GM12864 (cell line): Measurements from ENCODE around the gene GOLGA6B.

Experiments
- DNase-seq: peaks from one replicate; pipeline ENCODE4 v3.0.0-alpha.2; 2011; ENCODE audit warnings: low read depth
- H3K4me3 ChIP-seq: 2 replicates; pipeline ENCODE4 v1.5.1; 2011; ENCODE audit warnings: mild to moderate bottlenecking, low read depth, low read length, control low read depth
- TF ChIP-seq, protein P1 (sequence below): IDR thresholded peaks from 2 replicates; pipeline ENCODE4 v1.5.1; 2011; ENCODE audit warnings: low read depth, mild to moderate bottlenecking, moderate library complexity, low read length, control low read depth, inconsistent platforms; ENCODE audit errors: missing control alignments

Gene GOLGA6B

DNA sequence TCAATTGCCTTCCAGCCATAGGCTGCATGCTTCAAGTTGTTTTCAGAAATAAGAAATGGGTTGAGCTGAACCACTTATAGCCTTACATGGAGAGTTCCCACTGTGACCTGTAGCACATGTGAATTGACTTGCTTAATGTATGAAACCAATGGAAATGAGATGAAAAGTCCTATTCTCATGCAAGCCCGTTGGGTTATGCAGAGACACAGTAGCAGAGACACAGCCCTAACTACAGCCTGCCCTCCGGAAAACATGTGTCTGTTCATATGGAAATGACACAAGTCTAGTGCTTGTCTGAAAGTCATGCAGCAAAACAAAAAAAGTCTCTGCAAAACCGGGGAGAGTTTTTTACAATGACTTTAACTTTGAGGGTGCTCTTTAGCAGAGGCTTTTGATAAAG, 17.0 kb downstream of the GOLGA6B start:
- DNase-seq, result no peak
- H3K4me3 ChIP-seq, result no peak overlapping the region
- TF ChIP-seq, protein P1, sequence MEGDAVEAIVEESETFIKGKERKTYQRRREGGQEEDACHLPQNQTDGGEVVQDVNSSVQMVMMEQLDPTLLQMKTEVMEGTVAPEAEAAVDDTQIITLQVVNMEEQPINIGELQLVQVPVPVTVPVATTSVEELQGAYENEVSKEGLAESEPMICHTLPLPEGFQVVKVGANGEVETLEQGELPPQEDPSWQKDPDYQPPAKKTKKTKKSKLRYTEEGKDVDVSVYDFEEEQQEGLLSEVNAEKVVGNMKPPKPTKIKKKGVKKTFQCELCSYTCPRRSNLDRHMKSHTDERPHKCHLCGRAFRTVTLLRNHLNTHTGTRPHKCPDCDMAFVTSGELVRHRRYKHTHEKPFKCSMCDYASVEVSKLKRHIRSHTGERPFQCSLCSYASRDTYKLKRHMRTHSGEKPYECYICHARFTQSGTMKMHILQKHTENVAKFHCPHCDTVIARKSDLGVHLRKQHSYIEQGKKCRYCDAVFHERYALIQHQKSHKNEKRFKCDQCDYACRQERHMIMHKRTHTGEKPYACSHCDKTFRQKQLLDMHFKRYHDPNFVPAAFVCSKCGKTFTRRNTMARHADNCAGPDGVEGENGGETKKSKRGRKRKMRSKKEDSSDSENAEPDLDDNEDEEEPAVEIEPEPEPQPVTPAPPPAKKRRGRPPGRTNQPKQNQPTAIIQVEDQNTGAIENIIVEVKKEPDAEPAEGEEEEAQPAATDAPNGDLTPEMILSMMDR, result no peak

DNA sequence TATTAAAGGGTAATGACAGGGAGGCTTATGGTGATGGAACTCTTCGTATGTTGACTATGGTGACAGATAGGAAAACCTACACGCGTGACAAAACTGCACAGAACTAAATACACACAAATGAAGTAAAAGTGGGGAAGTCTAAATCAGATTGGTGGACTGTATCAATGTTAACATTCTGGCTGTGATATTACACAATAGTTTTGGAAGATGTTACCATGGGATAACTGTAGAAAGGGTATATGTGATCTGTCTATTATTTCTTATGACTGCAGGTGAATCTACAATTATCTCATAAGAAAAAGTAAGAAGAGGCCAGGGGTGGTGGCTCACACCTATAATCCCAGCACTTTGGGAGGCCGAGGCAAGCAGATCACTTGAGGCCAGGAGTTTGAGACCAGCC, 22.3 kb downstream of the GOLGA6B start:
- TF ChIP-seq, protein P1, result no peak
- DNase-seq, result no peak
- H3K4me3 ChIP-seq, result no peak overlapping the region

DNA sequence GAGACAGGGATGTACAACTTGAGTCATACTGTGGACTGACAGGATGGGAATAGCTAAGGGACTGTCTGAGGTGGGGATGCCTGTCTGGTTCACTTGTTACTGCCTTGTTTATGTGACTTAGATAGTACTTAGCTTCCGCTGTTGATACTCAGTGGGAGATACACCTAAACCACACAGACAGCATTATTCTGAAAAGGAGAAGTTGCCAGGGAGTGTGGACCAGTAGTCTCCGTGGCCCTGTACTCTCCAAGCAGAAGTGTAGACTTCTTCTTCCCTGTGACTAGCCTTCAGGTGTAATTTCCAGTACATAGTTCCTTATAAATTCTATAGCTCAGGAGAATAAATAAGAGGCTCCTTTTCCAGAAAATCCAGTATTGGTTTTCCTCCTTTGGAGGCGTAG, 26.4 kb downstream of the GOLGA6B start:
- TF ChIP-seq, protein P1, result no peak
- DNase-seq, result no peak
- no peak overlapping the region for H3K4me3 ChIP-seq

DNA sequence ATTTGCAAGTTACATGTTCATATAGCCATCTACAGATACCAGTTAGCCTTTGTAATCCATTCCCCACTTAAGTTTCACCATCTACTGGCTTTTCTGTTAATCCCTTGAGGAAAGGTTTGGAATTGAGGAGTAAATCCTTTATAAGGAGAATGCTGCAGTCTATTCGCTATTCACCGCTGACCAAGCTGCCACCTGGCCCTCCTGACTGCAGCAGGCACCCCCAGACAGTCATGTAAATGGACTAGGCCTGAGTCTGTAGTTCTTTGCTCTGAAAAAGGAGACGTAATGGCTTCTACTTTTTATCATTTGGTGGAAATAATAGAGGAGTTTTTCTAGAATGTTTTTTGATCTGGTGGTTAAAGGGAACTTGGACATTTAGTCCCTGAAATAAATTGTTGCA, 28.3 kb downstream of the GOLGA6B start:
- no peak overlapping the region for H3K4me3 ChIP-seq
- DNase-seq, result no peak
- TF ChIP-seq, protein P1, result no peak

DNA sequence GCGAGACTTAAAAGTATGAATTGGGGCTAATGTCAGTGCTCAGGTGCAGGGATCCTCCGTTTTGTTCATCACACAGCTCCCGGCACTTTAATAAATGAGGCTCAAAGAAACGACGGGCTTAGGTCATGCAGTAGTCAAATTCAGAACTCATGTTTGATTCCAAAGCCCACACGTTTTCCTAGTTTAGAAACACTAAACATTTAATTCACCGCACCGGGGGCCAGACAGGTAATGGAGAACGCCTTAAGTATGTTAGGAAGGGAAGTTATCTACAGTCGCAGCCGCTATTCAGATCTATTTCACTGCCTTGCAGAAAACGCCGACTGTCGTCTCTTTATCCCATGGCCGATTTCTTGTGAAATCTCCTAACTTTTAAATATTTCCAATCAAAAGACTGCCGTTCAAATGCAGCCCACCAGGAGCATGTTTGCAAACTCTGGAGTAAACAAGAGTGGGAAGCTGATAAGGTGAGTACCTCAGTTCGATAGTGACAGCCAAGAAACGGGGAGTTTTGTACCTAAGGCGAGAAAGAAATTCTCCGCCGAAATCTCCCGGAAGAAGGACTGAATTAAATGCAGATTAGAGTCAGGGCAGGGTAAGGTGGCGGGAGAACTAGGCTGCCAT, 30.9 kb downstream of the GOLGA6B start:
- peak overlapping the region; percentile 85 for H3K4me3 ChIP-seq
- TF ChIP-seq, protein P1, result no peak
- no peak for DNase-seq

DNA sequence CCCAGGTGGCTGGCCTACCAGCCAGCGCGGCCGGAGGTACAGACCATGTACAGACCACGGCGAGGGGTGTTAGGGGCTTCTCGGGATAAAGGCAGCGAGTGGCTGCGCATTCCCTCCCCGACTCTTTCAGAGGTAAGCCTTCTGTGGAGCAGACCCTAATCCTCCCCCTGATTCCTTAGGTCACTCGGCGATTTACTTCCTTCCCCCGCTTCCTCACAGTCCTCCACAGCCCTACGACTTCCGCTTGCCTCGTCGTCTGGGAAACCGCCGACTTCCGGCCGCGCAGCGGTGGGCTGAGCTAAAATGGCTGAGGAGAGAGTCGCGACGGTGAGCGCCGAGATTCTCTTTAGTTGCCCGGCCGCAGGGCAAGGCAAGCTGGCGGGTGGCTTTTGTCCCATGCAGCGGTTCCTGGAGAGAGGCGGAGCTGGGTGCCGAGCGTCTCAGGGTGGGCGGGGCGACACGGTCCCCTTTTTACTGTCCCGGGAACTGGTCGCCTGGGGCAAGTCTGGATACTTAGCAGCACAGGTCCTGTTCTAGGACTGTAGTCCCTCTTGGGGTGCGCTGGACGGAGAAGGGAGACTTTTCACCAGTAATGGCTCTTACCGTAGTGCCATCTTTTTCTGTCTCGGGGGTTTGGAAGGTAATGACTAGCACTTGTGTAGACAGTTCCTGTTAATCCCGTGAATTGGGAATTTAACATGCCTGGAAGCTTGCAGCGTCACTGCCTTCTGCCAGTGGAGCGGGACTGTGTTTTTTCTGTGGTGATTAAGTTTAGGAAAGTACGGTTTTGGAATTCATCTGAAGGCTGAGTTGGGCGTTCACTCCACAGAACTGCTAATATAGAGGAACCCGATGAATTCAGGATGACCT, 31.7 kb downstream of the GOLGA6B start, which contains the start of the genes BBS4 and HIGD2B:
Gene BBS4, plus strand, starts transcription at position 283 of the 870 bp plus-strand sequence. Its CDS starts 21 bp downstream, at position 304.
Gene HIGD2B, minus strand, starts transcription at position 258 of the 870 bp plus-strand sequence. CDS start 9,808 bp downstream, outside the sequence.
- TF ChIP-seq, protein P1, result no peak
- peak; percentile 75 for DNase-seq
- H3K4me3 ChIP-seq, result peak within 1 kb of the TSS; percentile 85
